Ishikawa (cell line): ENCODE results near the gene ACSS2.

Experiments
- CREB1 ChIP-seq: IDR thresholded peaks from 2 replicates; pipeline ENCODE4 v1.6.1; 2012; ENCODE audit warnings: low read depth
- EP300 ChIP-seq: IDR thresholded peaks from 2 replicates; pipeline ENCODE4 v1.6.1; 2012; ENCODE audit warnings: borderline replicate concordance
- FOXM1 ChIP-seq: IDR thresholded peaks from 2 replicates; pipeline ENCODE4 v1.6.1; 2012; ENCODE audit warnings: low read depth, borderline replicate concordance
- TEAD4 ChIP-seq: IDR thresholded peaks from 2 replicates; pipeline ENCODE4 v1.6.1; 2012
- TF ChIP-seq, protein P1 (sequence below): IDR thresholded peaks from 2 replicates; pipeline ENCODE4 v1.6.1; 2012

DNA sequence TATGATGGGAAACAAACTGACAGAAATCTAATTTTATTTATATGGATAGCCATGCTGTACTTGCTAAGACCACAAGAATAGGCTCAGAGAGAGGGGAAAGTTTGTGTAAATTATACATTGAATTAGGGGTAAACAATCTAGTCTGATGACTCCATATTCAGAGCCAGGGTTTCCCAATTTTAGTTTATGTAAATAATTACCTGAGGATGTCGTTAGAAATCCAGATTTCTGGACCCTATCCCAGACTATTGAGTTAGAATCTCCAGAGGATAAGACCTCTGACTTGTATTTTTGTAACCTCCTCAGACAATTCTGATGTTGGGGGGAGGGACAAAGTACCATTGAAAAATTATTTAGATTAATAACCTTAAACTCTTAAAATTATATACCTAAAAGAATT, 18.3 kb downstream of the ACSS2 start:
- TF ChIP-seq EP300 (no peak), CREB1 (no peak), FOXM1 (no peak), TEAD4 (no peak)
- TF ChIP-seq, protein P1, sequence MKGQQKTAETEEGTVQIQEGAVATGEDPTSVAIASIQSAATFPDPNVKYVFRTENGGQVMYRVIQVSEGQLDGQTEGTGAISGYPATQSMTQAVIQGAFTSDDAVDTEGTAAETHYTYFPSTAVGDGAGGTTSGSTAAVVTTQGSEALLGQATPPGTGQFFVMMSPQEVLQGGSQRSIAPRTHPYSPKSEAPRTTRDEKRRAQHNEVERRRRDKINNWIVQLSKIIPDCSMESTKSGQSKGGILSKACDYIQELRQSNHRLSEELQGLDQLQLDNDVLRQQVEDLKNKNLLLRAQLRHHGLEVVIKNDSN = no peak
